NCI-H2227 (cell line): ENCODE measurements around the gene OR8I2.
"Not testable (repeated sequence)": the region's sequence is repeated elsewhere in the genome, so short reads cannot be mapped to it uniquely, and the experiment has no call there.

Experiments
- DNase-seq: peaks from one replicate; lab custom pipeline; 2025; ENCODE audit not compliant: unreplicated experiment; lab: John Stamatoyannopoulos, UW

The OR8I2 gene

DNA sequence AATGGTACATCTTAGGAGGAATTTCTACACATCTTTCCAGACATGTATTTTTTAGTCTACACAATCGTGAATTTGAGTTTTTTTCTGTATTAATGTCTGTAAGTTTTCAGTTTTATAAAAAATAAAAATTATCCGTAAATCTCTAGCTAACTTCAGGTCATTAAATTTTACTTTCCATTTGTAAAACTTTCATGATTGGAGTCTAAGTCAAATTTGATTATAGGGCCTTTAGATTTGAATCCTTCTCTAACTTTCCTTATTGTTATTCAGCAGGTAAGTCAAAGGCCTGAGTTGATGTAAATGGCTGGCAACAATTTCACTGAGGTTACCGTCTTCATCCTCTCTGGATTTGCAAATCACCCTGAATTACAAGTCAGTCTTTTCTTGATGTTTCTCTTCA, at the start of gene OR8I2:
TSS of gene OR8I2 (plus strand) at position 301 of the 400 bp plus-strand sequence. CDS start at position 301, 0 bp downstream.
- no peak for DNase-seq

DNA sequence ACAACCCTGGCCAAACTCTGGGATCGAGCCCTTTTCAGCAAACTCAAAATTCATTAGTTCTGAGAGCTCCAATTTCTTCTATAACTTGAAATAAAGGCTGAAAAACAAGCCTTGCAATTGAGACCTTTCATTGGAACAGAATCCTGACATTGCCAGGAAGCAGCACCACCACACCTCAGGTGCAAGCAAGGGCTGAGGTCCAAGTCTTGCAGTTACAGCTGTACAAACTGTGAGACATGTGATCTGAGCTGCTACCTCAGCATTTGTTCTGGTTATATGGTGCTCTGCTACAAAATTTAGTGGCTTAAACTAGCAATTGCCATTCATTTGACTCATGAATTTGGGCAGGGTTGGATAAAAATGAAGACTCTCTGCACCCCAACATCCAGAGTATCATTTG, 47.6 kb upstream of the OR8I2 start:
- DNase-seq: no peak

DNA sequence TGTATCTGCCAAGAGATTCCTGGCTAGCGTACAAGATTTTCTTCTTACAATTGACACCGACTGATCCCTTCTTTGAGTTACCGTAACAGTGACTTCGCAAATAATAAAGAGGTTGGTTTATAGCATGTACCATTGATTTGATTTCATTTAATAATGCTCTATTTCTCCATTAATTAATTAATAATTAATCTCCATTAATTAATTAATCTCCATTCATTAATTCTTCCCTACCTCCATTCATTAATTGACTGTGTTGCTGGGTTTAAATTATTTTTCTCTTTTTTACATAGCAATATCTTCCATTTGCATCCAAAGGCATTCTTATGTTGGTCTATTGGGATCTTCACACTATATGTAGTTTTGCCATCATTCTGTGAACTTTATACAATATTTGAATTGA, 44.6 kb upstream of the OR8I2 start:
- no peak for DNase-seq

DNA sequence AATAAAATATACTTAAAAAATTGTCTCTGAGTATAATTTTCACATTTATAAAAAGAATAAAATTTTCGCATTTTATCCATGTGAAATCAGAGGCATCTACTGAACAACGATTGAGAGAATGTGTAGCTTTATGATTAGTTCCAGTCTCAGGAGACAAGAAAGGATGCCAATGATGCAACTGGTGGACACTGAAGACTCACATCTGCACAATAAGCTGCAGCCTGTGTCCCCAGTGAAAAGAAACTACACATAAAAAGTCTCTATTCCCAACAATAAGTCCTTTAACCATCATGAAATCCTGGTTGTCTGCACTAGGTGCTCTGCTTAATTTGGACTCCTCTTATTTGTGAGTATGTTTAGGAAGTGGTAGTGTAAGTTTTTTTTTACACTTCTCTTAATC, 43.6 kb upstream of the OR8I2 start:
- no peak for DNase-seq

DNA sequence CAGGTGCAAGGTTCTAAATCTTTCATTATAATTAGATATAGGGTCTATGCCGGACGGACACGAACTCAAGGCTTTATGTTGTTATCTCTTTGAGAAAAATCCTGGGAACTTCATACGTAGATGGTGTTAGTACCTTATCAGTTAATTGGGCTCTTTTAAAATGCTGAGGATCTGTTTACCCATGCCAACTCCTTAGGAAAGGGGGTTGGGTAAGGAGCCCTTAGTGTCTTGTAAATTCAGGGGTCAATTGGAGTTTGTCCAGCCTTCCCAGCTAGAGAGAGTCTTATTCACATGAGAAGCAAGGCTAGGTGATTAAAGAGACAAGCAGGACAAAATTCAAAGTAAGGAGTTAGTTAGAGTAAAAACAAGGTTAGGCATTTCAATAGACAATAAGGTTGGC, 36.7 kb upstream of the OR8I2 start:
- not testable (repeated sequence) for DNase-seq

DNA sequence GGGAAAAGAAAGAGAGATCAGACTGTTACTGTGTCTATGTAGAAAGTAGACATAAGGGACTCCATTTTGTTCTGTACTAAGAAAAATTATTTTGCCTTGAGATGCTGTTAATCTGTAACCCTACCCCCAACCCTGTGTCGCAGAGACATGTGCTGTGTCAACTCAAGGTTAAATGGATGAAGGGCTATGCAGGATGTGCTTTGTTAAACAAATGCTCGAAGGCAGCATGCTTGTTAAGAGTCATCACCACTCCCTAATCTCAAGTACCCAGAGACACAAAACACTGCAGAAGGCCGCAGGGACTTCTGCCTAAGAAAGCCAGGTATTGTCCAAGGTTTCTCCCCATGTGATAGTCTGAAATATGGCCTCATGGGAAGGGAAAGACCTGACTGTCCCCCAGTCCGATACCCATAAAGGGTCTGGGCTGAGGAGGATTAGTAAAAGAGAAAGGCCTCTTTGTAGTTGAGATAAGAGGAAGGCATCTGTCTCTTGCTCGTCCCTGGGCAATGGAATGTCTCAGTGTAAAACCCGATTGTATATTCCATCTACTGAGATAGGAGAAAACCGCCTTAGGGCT, 35.4 kb upstream of the OR8I2 start:
- not testable (repeated sequence) for DNase-seq

DNA sequence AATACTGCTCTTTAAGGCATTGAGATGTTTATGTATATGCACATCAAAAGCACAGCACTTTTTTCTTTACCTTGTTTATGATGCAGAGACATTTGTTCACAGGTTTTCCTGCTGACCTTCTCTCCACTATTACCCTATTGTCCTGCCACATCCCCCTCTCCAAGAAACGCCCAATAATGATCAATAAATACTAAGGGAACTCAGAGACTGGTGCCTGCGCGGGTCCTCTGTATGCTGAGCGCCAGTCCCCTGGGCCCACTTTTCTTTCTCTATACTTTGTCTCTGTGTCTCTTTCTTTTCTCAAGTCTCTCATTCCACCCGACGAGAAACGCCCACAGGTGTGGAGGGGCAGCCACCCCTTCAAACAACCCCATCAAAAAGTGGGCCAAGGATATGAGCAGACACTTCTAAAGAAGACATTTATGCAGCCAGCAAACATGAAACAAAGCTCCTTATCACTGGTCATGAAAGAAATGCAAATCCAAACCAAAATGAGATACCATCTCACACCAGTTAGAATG, 34.8 kb upstream of the OR8I2 start:
- not testable (repeated sequence) for DNase-seq

DNA sequence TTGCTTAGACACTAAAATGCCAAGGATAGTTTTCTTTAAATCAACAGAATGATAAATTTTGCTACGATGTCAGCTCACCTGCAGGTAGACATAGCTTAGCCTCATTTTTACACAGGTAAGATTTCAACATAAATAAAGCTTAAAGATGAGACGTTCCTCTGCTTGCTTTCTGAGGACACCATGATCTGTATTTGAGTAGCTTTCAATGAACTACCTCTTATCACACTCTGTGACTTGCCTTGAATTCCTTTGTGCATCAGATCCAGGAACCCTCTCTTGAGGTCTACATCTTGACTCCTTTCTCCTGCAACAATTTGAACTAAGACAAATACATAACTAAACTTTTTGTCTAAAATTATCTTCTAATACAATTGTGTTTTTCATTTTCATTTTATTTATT, 26.1 kb upstream of the OR8I2 start:
- no peak for DNase-seq

DNA sequence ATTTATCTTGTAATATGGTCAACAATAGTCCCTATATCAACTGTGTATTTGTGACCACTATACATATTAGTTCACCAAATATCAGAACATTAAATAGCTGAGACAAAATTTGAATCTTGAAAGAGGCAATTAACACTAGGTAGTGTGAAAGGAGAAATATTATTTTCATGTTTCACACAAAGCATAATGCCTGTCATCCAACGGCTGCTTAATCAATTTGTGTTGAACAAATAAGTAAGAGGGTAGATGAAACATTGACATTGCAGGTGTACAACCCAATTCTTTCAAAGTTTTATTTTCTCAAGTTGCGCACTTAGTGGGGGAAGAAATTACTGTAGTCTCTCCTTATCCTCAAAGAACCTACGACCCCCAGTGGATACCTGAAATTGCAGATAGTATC, 3.4 kb upstream of the OR8I2 start:
- no peak for DNase-seq

DNA sequence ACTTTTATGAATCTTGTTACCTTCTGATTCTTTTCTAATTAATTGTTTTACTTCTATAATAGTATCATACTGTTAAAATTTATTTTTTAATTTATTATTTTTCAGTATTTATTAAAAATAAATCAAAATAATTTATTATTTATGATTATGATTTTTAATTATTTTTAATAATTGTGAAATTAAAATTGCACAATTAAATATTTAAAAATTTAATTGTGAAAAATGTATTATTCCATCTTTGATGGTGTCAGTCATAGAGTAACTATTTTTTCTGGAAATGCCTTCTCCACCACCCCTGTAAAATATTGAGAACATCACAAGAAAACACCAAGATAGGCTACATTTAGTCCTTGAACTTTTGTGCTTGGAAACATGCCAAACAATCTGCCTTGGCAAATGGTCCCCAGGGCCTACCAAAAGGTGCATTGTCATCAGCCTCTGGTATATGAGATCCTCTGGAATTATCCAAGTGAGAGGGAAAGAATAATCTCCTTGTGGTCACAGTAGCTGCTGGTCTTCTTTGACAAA, 10.2 kb downstream of the OR8I2 start, which contains the start of gene OR8H2:
TSS of gene OR8H2 (plus strand) at position 478 of the 528 bp plus-strand sequence. CDS start 1,356 bp downstream, outside the sequence.
- DNase-seq: no peak

DNA sequence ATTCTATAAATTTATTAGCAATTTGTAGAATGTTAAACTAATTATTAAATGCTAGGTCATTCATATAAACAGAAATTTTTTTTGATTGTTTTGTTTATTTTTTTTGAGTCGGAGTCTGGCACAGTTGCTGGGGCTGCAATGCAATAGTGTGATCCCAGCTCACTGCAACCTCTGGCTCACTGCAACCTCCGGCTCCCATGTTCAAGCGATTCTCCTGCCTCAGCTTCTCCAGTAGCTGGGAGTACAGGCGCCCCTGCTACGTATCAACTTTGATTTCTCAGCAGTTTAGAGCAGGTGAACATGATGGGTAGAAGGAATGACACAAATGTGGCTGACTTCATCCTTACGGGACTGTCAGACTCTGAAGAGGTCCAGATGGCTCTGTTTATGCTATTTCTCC, 29.0 kb downstream of the OR8I2 start, which contains the start of gene OR8H3:
TSS of gene OR8H3 (plus strand) at position 301 of the 400 bp plus-strand sequence. CDS start at position 301, 0 bp downstream.
- DNase-seq: no peak

DNA sequence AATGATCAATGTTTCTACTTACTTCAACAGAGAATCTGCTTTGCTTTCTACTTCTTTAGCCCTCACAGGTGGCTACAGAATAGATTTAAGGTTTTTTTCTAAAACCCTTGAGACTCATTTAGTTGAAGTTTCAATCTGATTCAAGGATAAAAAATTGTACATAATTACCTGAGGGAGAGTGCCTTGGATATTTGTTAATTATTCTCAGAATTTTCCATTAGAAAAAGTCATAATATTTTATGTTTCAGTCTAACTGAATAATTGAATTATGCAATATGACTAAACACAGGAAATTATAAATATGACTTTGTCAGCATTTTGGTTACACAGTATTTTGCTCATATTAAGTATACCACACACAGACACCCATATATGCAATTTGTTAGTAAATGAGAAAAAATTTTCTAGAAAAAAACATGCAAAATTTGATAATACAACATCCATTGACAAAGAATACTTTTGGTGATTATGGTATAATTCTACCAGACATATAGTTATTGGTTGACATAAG, 47.1 kb downstream of the OR8I2 start, which contains the start of gene OR8J3:
TSS of gene OR8J3 (minus strand) at position 51 of the 511 bp plus-strand sequence. CDS start 2,483 bp downstream, outside the sequence.
- no peak for DNase-seq

DNA sequence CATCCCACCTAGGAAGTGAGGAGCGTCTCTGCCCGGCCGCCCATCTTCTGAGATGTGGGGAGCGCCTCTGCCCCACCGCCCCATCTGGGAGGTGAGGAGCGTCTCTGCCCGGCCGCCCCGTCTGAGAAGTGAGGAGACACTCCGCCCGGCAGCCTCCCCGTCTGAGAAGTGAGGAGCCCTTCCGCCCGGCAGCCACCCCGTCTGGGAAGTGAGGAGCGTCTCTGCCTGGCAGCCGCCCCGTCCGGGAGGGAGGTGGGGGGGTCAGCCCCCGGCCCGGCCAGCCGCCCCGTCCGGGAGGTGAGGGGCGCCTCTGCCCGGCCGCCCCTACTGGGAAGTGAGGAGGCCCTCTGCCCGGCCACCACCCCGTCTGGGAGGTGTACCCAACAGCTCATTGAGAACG, 50.6 kb downstream of the OR8I2 start:
- DNase-seq: not testable (repeated sequence)
